GM19324 (cell line): ENCODE data around the gene CHST11.

Source experiments
- ATAC-seq: cut with Tn5 transposase; IDR thresholded peaks from one replicate; pipeline ENCODE4 v1.9.1; 2021; ENCODE audit warnings: mild to moderate bottlenecking, moderate library complexity; ENCODE audit not compliant: unreplicated experiment, low FRiP score

The CHST11 gene

DNA sequence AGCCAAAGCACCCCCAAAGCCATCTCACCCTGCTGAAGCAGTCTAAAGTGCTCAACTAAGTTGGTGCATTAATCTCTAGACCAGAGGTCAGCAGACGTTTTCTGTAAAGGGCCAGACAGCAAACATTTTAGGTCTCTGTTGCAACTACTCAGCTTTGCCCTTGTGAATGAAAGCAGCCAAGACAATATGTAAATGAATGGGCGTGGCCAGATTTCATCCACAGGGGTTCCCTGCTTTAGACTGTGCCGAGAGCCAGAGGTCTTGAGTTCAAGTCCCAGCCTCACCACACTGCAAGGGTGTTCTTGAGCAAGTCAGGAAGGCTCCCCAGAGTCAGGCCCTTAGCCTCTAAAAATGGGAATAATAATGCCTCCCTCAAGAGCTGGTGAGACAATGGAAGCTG lies 166.2 kb downstream of the CHST11 start:
- no peak for ATAC-seq

DNA sequence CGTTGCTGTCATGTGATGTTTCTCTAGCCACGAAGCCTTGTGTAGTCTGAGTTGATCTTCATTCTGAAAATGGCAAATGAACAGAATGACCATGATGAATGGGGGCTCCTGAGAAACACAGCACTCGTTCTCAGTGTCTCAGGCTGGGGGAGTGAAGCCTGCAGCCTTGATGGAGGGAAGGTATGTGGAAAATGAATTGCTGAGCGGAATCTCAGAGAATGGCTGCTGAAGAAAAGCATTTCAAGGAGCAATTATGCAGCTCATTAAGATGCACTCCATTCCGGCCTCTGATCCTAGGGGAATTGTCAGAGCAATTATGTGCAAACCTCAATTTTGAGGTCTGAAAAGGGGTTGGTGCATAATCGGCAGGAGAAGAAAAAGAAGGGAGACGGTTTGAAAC lies 167.1 kb downstream of the CHST11 start:
- no peak for ATAC-seq

- no peak for ATAC-seq
Observed at GRCh38 chr12:104624529-104624928, 167.8 kb downstream of the CHST11 start.

DNA sequence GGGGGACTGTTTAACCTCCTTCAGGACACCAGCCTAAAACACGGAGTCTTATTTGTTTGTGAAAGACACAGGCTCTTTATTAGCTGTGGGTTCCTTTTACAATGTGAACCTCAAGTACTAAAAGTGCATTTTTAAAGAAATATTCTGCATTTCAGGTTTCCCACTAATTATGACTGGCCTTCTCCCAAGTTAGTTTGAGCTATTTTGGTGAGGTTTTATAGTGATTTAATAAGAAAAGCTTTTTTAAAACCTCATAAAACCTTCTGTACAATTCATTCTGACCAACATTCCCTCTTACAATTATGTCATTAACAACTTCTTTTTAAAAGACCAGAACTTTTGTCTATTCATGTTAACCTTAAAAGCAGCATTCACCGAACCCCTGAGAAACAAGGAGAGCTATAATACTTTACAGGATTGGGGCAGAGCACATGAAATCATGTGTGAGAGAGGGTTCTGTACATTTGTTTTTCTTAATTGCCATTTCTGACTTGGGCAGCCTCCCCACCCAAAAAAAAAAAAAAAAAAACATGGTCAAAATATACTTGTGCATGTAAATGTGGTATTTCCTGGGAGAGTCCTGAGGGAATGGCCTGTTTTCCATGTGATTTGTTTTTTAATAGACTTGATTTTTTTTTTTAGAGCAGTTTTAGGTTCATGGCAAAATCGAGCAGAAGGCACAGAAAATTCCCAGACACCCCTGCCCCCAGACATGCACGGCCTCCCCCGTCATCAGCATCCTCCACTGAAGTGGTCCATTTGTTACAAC lies 169.5 kb downstream of the CHST11 start:
- ATAC-seq: no peak

GRCh38 chr12:104627231-104627989 lies 170.7 kb downstream of the CHST11 start:
- ATAC-seq: no peak

- ATAC-seq: no peak
Observed at GRCh38 chr12:104627990-104628830, 171.5 kb downstream of the CHST11 start.

- ATAC-seq: no peak
Observed at GRCh38 chr12:104628831-104629135, 172.0 kb downstream of the CHST11 start.

- no peak for ATAC-seq
Observed at GRCh38 chr12:104630230-104630670, 173.5 kb downstream of the CHST11 start.

GRCh38 chr12:104631867-104632266 lies 175.1 kb downstream of the CHST11 start:
- no peak for ATAC-seq

DNA sequence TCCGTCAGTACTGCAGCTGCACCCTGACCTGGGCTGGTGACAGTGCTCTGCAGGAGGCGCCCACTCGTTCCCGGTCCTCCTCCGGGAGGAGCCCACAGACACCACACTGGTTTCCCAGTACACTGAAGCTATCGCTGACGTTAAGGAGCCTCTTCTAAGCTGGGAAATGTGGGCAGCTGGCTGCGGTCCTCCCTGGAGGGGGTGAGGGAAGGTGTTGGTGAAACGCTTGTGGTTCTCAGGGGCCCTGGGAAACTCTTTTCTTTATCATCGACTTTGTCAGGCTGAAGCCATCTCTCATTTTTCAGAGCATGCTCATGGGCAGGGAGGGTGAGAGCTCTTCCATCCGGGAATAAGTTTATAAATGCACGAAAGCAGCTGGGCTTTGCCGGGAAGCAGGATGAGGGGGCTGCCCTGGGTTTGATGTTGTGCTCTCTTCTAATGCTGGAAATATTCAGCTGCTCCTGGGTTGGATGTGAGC lies 176.0 kb downstream of the CHST11 start:
- no peak for ATAC-seq

DNA sequence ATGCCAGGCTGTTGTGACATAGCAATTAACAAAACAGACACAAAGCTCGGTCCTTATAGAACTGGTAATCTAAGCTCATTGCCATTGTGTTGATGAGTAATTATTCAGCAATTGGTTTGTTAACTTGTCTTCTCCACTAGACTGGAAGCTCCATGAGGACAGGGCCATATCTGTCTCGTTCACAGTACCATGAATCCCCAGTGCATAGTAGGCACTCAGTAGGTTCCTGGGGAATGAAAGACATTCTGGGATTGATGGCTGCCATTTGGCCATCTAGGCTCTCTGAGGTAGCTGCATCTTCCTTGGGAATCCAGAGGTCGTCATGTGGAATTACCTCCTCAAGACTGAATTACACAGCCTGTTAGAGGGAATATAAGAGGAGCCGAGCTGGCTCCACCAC lies 177.3 kb downstream of the CHST11 start:
- no peak for ATAC-seq

GRCh38 chr12:104634852-104635251 lies 178.1 kb downstream of the CHST11 start:
- no peak for ATAC-seq

GRCh38 chr12:104635607-104636343 lies 179.0 kb downstream of the CHST11 start:
- no peak for ATAC-seq

GRCh38 chr12:104636496-104636895 lies 179.7 kb downstream of the CHST11 start:
- no peak for ATAC-seq

GRCh38 chr12:104637604-104638003 lies 180.9 kb downstream of the CHST11 start:
- ATAC-seq: no peak

- no peak for ATAC-seq
Observed at GRCh38 chr12:104638218-104638850, 181.6 kb downstream of the CHST11 start.

DNA sequence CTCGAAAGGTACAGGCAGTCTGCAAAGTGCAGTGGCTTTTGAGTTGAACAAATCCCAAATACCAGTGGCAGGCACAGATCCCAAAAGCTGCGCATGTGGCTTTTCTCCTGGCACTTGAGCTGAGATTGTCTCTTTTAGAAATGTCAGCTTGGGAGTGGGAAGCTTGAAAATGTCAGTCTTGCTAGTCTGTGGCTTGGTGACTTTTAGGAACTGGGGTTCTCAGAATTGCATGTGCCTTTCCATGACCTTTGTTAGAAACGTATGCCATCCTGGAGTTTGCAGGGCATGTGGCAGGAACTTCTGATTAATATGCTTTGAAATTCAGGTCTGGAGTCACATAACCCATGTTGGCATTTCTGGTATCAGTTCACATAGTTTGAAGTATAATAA lies 182.1 kb downstream of the CHST11 start:
- ATAC-seq: no peak

DNA sequence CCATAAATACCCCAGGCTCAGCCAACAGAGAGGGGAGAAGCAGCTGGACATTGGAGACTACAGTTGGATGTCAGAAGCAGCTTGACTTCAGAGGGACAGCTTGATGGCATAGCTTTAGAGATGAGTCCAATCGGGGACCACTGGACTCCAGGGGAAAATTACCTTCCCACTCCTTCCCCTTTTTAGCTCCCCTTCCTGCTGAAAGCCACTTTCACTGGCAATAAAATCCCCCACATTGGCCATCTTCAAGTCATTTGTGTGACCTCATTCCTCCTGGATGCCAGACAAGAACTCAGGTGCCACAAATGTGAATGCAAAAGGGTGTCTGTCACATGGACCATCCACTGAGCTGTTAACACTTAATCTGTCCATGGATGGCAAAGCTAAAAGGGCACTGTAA lies 184.2 kb downstream of the CHST11 start:
- no peak for ATAC-seq

DNA sequence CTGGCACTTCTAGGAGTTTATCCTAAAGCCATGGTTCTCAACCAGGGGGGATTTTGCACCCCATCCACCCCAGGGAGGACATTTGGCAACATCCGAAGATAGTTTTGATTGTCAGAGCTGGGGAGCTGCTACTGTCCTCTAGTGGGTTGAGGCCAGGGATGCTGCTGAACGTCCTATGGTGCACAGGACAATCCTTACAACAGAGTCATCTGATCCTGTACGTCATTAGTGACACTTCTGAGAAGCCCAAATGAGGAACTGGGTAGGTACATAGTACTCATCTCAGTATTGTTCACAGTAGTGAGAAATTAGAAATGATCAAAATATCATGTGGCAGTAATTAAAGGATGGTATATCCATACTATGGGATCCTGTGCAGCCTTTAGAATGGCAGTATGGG lies 185.1 kb downstream of the CHST11 start:
- ATAC-seq: peak; percentile 73
